Activated T-helper 1 cell treated with anti-CD3 and anti-CD28 coated beads, Interleukin-12 subunit alpha, Interleukin-12 subunit beta, Interleukin-2, Interleukin-4 antibody, amounts not matched to agents 30 ng/mL and 10 ng/mL and 1 ng/mL, durations not matched to agents 14 hours and 24 hours and 36 hours (primary cell): Measurements from ENCODE around the gene ZNF330. TPM values are rescaled to one million over a fixed set of nuclear protein-coding genes. Genes with fewer than 3 reads are reported as not detected.
A peak's percentile ranks its signal among the peaks of the same experiment; 100 is the strongest.
"Not testable (repeated sequence)": the region's sequence is repeated elsewhere in the genome, so short reads cannot be mapped to it uniquely, and the experiment has no call there.

Experiments used
- DNase-seq: peaks from one replicate; pipeline ENCODE4 v3.0.0; 2021; ENCODE audit warnings: low spot score
- H3K27ac Mint-ChIP-seq: one replicate; pipeline ENCODE4 v1.8.0; 2021; ENCODE audit warnings: mild to moderate bottlenecking, mixed read lengths
- H3K27me3 Mint-ChIP-seq: one replicate; pipeline ENCODE4 v1.8.0; 2022; ENCODE audit warnings: mild to moderate bottlenecking, moderate library complexity, mixed read lengths; ENCODE audit not compliant: insufficient read depth
- H3K36me3 Mint-ChIP-seq: one replicate; pipeline ENCODE4 v1.8.0; 2021; ENCODE audit warnings: low read depth, mixed read lengths
- H3K4me1 Mint-ChIP-seq: one replicate; pipeline ENCODE4 v1.8.0; 2021; ENCODE audit warnings: low read depth, mixed read lengths
- H3K4me3 Mint-ChIP-seq: one replicate; pipeline ENCODE4 v1.8.0; 2021; ENCODE audit warnings: mild to moderate bottlenecking, moderate library complexity, mixed read lengths
- H3K9me3 Mint-ChIP-seq: one replicate; pipeline ENCODE4 v1.8.0; 2021; ENCODE audit warnings: mixed read lengths
- intact Hi-C: fragments of 100-400 bp; cut with micrococcal nuclease; formaldehyde crosslinking; loops from one replicate; pipeline ENCODE4 v1.15.1; 2024
- total RNA-seq: library from RNA; stranded (reverse); gene quantifications from 2 replicates; pipeline ENCODE4 v1.2.3, GENCODE V29; 2022

Gene ZNF330
- total RNA-seq, 1 donor from 2014 or later: 62.9 TPM

GRCh38 chr4:141210168-141210567 is 10.5 kb upstream of the ZNF330 start:
- Mint-ChIP-seq H3K36me3 (no peaks in the 10 kb centered on the region), H3K27ac (no peak overlapping the region), H3K9me3 (no peaks in the 10 kb centered on the region), H3K27me3 (peaks cover 11% of the 10 kb centered on the region), H3K4me3 (no peak overlapping the region), H3K4me1 (no peaks in the 10 kb centered on the region)
- intact Hi-C loops: no loop called here
- no peak for DNase-seq

- intact Hi-C loops: no loop called here
- H3K36me3 Mint-ChIP-seq: no peaks in the 10 kb centered on the region
- no peaks in the 10 kb centered on the region for H3K4me1 Mint-ChIP-seq
- H3K4me3 Mint-ChIP-seq: no peak overlapping the region
- H3K27me3 Mint-ChIP-seq: peaks cover 17% of the 10 kb centered on the region
- no peaks in the 10 kb centered on the region for H3K9me3 Mint-ChIP-seq
- no peak overlapping the region for H3K27ac Mint-ChIP-seq
- DNase-seq: no peak
Observed at GRCh38 chr4:141213550-141213991, 7.1 kb upstream of the ZNF330 start.

- Mint-ChIP-seq H3K4me3 (no peak overlapping the region), H3K36me3 (no peaks in the 10 kb centered on the region), H3K27me3 (peaks cover 19% of the 10 kb centered on the region), H3K4me1 (peaks cover under 1% of the 10 kb centered on the region), H3K27ac (no peak overlapping the region), H3K9me3 (no peaks in the 10 kb centered on the region)
- intact Hi-C loops: no loop called here
- DNase-seq: no peak
Observed at GRCh38 chr4:141215030-141215429, 5.7 kb upstream of the ZNF330 start.

- H3K4me3 Mint-ChIP-seq: no peak overlapping the region
- no peaks in the 10 kb centered on the region for H3K36me3 Mint-ChIP-seq
- intact Hi-C loops: no loop called here
- H3K4me1 Mint-ChIP-seq: peaks cover 7% of the 10 kb centered on the region
- DNase-seq: no peak
- peaks cover 21% of the 10 kb centered on the region for H3K27me3 Mint-ChIP-seq
- H3K27ac Mint-ChIP-seq: no peak overlapping the region
- H3K9me3 Mint-ChIP-seq: no peaks in the 10 kb centered on the region
Observed at GRCh38 chr4:141216002-141216761, 4.5 kb upstream of the ZNF330 start.

- DNase-seq: no peak
- intact Hi-C loops: loop anchor here (1.0 to 10.0 kb wide), 7 partner anchors 87 to 1965 kb away; partner anchors contain the start of genes ELMOD2, IL15, INPP4B and SCOC
Observed at GRCh38 chr4:141220271-141220670, 424 bp upstream of the ZNF330 start.

GRCh38 chr4:141223418-141223817 is 2.7 kb downstream of the ZNF330 start:
- Mint-ChIP-seq H3K4me3 (no peak overlapping the region), H3K27me3 (peaks cover 5% of the 10 kb centered on the region), H3K9me3 (no peaks in the 10 kb centered on the region), H3K4me1 (peaks cover 50% of the 10 kb centered on the region), H3K36me3 (peaks cover 36% of the 10 kb centered on the region), H3K27ac (no peak overlapping the region)
- DNase-seq: no peak
- intact Hi-C loops: loop anchor here (2.0 to 10.0 kb wide), 3 partner anchors 84 to 1621 kb away; partner anchors contain the start of gene INPP4B

More at GRCh38 chr4:141220271-141220670, 424 bp upstream of the ZNF330 start:
- Mint-ChIP-seq H3K9me3 (no peaks in the 10 kb centered on the region), H3K27me3 (peaks cover 10% of the 10 kb centered on the region), H3K4me3 (peak overlapping the region; percentile 93), H3K36me3 (peaks cover 16% of the 10 kb centered on the region), H3K4me1 (peaks cover 41% of the 10 kb centered on the region), H3K27ac (peak overlapping the region; percentile 68)

GRCh38 chr4:141227280-141227679 is 6.6 kb downstream of the ZNF330 start:
- peaks cover 62% of the 10 kb centered on the region for H3K36me3 Mint-ChIP-seq
- intact Hi-C loops: loop anchor here (10.0 kb wide), 1 partner anchor 1618 kb away; the partner anchor contains the start of gene INPP4B
- peaks cover 43% of the 10 kb centered on the region for H3K4me1 Mint-ChIP-seq

GRCh38 chr4:141229408-141230101 is 8.9 kb downstream of the ZNF330 start:
- no peak overlapping the region for H3K27ac Mint-ChIP-seq
- DNase-seq: no peak
- H3K27me3 Mint-ChIP-seq: no peaks in the 10 kb centered on the region
- peaks cover 24% of the 10 kb centered on the region for H3K4me1 Mint-ChIP-seq
- no peak overlapping the region for H3K4me3 Mint-ChIP-seq
- H3K9me3 Mint-ChIP-seq: no peaks in the 10 kb centered on the region
- peaks cover 57% of the 10 kb centered on the region for H3K36me3 Mint-ChIP-seq
- intact Hi-C loops: loop anchor here (10.0 kb wide), 1 partner anchor 1615 kb away; the partner anchor contains the start of gene INPP4B

More at GRCh38 chr4:141227280-141227679, 6.6 kb downstream of the ZNF330 start:
- H3K27ac Mint-ChIP-seq, H3K9me3 Mint-ChIP-seq, DNase-seq, H3K4me3 Mint-ChIP-seq, H3K27me3 Mint-ChIP-seq: not testable (repeated sequence)

- H3K27ac Mint-ChIP-seq: no peak overlapping the region
Observed at GRCh38 chr4:141233673-141234072, 13.0 kb downstream of the ZNF330 start.

GRCh38 chr4:141238186-141238585 is 17.5 kb downstream of the ZNF330 start:
- intact Hi-C loops: no loop called here
- Mint-ChIP-seq H3K27ac (no peak overlapping the region), H3K9me3 (no peaks in the 10 kb centered on the region), H3K4me3 (no peak overlapping the region), H3K36me3 (peaks cover 18% of the 10 kb centered on the region), H3K27me3 (peaks cover 1% of the 10 kb centered on the region), H3K4me1 (peaks cover 6% of the 10 kb centered on the region)
- no peak for DNase-seq

More at GRCh38 chr4:141233673-141234072, 13.0 kb downstream of the ZNF330 start:
- peaks cover 45% of the 10 kb centered on the region for H3K36me3 Mint-ChIP-seq
- no peak overlapping the region for H3K4me3 Mint-ChIP-seq
- no peaks in the 10 kb centered on the region for H3K9me3 Mint-ChIP-seq
- no peak for DNase-seq
- no peaks in the 10 kb centered on the region for H3K27me3 Mint-ChIP-seq
- H3K4me1 Mint-ChIP-seq: peaks cover 8% of the 10 kb centered on the region
- intact Hi-C loops: no loop called here

- peaks cover 7% of the 10 kb centered on the region for H3K36me3 Mint-ChIP-seq
- peaks cover 1% of the 10 kb centered on the region for H3K27me3 Mint-ChIP-seq
- intact Hi-C loops: no loop called here
- no peaks in the 10 kb centered on the region for H3K9me3 Mint-ChIP-seq
- no peak for DNase-seq
- H3K4me3 Mint-ChIP-seq: no peak overlapping the region
- H3K27ac Mint-ChIP-seq: no peak overlapping the region
- peaks cover 8% of the 10 kb centered on the region for H3K4me1 Mint-ChIP-seq
Observed at GRCh38 chr4:141240259-141240658, 19.6 kb downstream of the ZNF330 start.

- Mint-ChIP-seq H3K4me3 (no peak overlapping the region), H3K4me1 (peaks cover 12% of the 10 kb centered on the region), H3K27ac (no peak overlapping the region), H3K36me3 (peaks cover 3% of the 10 kb centered on the region), H3K27me3 (peaks cover 1% of the 10 kb centered on the region), H3K9me3 (no peaks in the 10 kb centered on the region)
- no peak for DNase-seq
- intact Hi-C loops: no loop called here
Observed at GRCh38 chr4:141240671-141241070, 20.0 kb downstream of the ZNF330 start.

- intact Hi-C loops: no loop called here
- Mint-ChIP-seq H3K27ac (no peak overlapping the region), H3K4me3 (no peak overlapping the region), H3K4me1 (peaks cover 21% of the 10 kb centered on the region), H3K9me3 (no peaks in the 10 kb centered on the region), H3K36me3 (no peaks in the 10 kb centered on the region), H3K27me3 (peaks cover 1% of the 10 kb centered on the region)
- no peak for DNase-seq
Observed at GRCh38 chr4:141241986-141242385, 21.3 kb downstream of the ZNF330 start.
